LNCaP clone FGC (cell line): Measurements from ENCODE around the gene ACSL3.

Source experiments
- DNase-seq: peaks from one replicate; pipeline ENCODE4 v3.0.0-alpha.2; 2011; ENCODE audit warnings: low read depth
- H3K4me3 ChIP-seq: 2 replicates; pipeline ENCODE4 v1.5.1; 2011; ENCODE audit warnings: mild to moderate bottlenecking, low read depth, low read length, control low read depth
- TF ChIP-seq, protein P1 (sequence below): IDR thresholded peaks from 2 replicates; pipeline ENCODE4 v1.5.1; 2012; ENCODE audit warnings: mild to moderate bottlenecking; ENCODE audit not compliant: control insufficient read depth, insufficient read depth; ENCODE audit errors: extremely low read depth

ACSL3 gene

DNA sequence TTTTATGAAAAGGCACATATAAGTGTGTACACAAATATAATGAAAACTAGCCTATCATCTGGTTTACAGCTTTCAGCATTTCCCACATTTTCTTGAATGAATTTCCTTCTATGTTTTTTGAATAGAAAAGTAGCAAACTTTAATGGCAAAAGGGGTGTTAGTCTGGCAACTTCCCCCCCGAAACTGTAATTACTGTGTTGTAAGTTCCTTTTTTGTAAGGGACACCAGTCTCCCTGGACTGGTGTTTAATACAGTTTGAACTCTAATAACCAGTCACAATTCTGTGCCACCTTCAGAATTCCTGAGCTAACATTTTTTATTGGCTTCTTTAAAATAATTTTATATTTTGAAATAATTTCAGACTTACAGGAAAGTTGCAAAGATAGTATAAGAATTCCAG, 94.2 kb downstream of the ACSL3 start:
- TF ChIP-seq, protein P1, sequence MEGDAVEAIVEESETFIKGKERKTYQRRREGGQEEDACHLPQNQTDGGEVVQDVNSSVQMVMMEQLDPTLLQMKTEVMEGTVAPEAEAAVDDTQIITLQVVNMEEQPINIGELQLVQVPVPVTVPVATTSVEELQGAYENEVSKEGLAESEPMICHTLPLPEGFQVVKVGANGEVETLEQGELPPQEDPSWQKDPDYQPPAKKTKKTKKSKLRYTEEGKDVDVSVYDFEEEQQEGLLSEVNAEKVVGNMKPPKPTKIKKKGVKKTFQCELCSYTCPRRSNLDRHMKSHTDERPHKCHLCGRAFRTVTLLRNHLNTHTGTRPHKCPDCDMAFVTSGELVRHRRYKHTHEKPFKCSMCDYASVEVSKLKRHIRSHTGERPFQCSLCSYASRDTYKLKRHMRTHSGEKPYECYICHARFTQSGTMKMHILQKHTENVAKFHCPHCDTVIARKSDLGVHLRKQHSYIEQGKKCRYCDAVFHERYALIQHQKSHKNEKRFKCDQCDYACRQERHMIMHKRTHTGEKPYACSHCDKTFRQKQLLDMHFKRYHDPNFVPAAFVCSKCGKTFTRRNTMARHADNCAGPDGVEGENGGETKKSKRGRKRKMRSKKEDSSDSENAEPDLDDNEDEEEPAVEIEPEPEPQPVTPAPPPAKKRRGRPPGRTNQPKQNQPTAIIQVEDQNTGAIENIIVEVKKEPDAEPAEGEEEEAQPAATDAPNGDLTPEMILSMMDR = no peak
- no peak overlapping the region for H3K4me3 ChIP-seq
- DNase-seq = no peak

DNA sequence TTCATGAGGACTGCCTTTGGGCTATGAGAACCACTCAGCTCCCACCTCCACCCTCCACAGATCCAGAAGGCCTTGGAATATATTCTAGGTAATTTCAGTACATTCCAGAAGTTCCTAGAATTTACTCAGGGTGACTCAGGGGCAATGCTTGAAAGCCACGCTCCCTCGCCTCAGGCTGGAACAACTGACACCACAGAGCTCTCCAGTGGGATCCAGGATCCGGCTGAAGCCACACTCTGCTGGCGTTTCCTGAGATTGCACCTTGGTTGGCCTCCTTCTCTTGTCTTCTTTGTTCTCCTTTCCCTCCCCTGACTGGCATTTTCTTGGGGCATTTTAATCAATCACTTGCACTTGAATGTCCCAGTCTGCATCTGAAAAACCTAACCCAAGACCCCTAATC, 98.5 kb downstream of the ACSL3 start:
- TF ChIP-seq, protein P1 = no peak
- no peak for DNase-seq
- no peak overlapping the region for H3K4me3 ChIP-seq

DNA sequence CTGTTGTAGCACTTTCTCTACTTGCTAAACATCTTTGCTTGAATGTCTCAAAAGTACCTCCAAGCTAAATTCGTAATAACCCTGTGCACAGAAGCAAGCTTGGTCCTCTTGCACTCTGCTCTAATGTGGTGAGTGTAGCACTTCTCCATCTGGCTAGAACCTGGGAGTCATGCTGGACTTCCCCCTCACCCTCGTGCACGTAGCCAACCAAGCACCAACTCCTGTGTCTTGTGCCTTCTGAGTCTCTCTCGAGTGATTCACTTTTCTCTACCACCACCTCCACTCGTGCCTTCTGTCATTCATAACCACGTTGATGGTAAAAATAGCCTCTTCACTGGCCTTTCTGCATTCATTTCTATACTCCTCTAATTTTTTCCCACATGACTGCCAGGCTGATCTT, 99.3 kb downstream of the ACSL3 start:
- TF ChIP-seq, protein P1 = no peak
- no peak overlapping the region for H3K4me3 ChIP-seq
- no peak for DNase-seq

DNA sequence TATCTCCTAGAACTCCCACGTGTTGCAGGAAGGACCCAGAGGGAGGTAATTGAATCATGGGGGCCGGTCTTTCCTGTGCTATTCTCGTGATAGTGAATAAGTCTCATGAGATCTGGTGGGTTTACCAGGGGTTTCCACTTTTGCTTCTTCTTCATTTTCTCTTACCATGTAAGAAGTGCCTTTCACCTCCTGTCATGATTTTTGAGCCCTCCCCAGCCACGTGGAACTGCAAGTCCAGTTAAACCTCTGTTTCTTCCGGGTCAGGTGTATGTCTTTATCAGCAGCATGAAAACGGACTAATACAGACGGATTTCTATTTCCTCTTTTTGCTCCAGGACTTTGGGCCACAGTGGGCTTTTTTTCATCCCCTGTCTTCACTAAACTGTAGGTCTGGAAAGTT, 102.8 kb downstream of the ACSL3 start:
- H3K4me3 ChIP-seq = no peak overlapping the region
- no peak for DNase-seq
- TF ChIP-seq, protein P1 = no peak

- TF ChIP-seq, protein P1 = no peak
- no peak overlapping the region for H3K4me3 ChIP-seq
- DNase-seq = no peak
These were observed 103.7 kb downstream of the ACSL3 start for GRCh38 chr2:222964376-222965031.

- no peak overlapping the region for H3K4me3 ChIP-seq
- TF ChIP-seq, protein P1 = no peak
- no peak for DNase-seq
These were observed 104.7 kb downstream of the ACSL3 start for GRCh38 chr2:222965555-222965954.

- TF ChIP-seq, protein P1 = no peak
- no peak for DNase-seq
- H3K4me3 ChIP-seq = no peak overlapping the region
These were observed 107.8 kb downstream of the ACSL3 start for GRCh38 chr2:222968550-222969155.
